Testis (tissue), 5 donors: ENCODE results near the gene PRDM9. TPM values are rescaled to one million over a fixed set of nuclear protein-coding genes. Genes with fewer than 3 reads are reported as not detected.

Experiments used
- DNase-seq: peaks from one replicate; pipeline ENCODE4 v3.0.0-alpha.2; 2019
- H3K27ac ChIP-seq, 2 donors: fragments of 200-600 bp; sonication (generic); one replicate each; pipeline ENCODE4 v1.5.1; 2019
- H3K27me3 ChIP-seq: fragments of 200-600 bp; sonication (generic); one replicate; pipeline ENCODE4 v1.5.1; 2019
- H3K36me3 ChIP-seq: fragments of 200-600 bp; sonication (generic); one replicate; pipeline ENCODE4 v1.5.1; 2017; ENCODE audit warnings: low read depth; ENCODE audit errors: missing control alignments
- H3K4me1 ChIP-seq: fragments of 200-600 bp; sonication (generic); one replicate; pipeline ENCODE4 v1.5.1; 2019
- H3K4me3 ChIP-seq, 2 donors: fragments of 200-600 bp; sonication (generic); one replicate each; pipeline ENCODE4 v1.5.1; 2017 to 2019
- H3K9me3 ChIP-seq: fragments of 200-600 bp; sonication (generic); one replicate; pipeline ENCODE4 v1.5.1; 2017
- POLR2A ChIP-seq: fragments of 450-650 bp; IDR thresholded peaks from one replicate; pipeline ENCODE4 v1.6.1; 2017; ENCODE audit warnings: antibody characterized with exemption, mild to moderate bottlenecking, moderate library complexity
- WGBS, 2 donors: methylation state at CpG; one replicate each; pipeline ENCODE4 v1.1.5; 2018; 5-methylcytosine and 5-hydroxymethylcytosine counted together
- intact Hi-C: fragments of 100-400 bp; cut with DNase I; formaldehyde crosslinking; loops from one replicate; pipeline ENCODE4 v1.15.1; 2023; ENCODE audit warnings: low total_unique reads
- long read RNA-seq, 2 donors: transcript quantifications; one replicate each; lab custom pipeline, GENCODE V29; 2026
- polyA plus RNA-seq: library from polyadenylated mRNA; stranded (reverse); fragments of 350-450 nt; fragmentation: Illumina TruSeq; extraction: RNeasy Lipid Tissue Mini Kit (QIAGEN cat#74804); gene quantifications from one replicate; pipeline ENCODE4 v1.2.3, GENCODE V29; 2014; ENCODE audit warnings: low read depth, low replicate concordance; ENCODE audit not compliant: insufficient read depth
- total RNA-seq, 2 donors: library from RNA; depleted of rRNA; stranded (reverse); fragments of >200 nt; gene quantifications; one replicate each; pipeline ENCODE4 v1.2.3, GENCODE V29; 2016
- TF ChIP-seq, protein P1 (sequence below), 3 experiments: fragments of 450-650 bp in 2 of 3; fragments of 200-600 bp in 1 of 3; sonication (generic) in 1 of 3; IDR thresholded peaks; one replicate each; pipeline ENCODE4 v1.5.1; 2016 to 2019; ENCODE audit warnings: antibody characterized with exemption in 3 of 3, mild to moderate bottlenecking in 2 of 3, moderate library complexity in 1 of 3

PRDM9 gene
- total RNA-seq (10 to 100 TPM in 1 of 2 donors, 1 to 10 TPM in 1; 4.4 to 10.2 TPM), polyA plus RNA-seq (6.8 TPM)
- long read RNA-seq, donor 1: 0 reads
- long read RNA-seq, donor 2: 0 reads

DNA sequence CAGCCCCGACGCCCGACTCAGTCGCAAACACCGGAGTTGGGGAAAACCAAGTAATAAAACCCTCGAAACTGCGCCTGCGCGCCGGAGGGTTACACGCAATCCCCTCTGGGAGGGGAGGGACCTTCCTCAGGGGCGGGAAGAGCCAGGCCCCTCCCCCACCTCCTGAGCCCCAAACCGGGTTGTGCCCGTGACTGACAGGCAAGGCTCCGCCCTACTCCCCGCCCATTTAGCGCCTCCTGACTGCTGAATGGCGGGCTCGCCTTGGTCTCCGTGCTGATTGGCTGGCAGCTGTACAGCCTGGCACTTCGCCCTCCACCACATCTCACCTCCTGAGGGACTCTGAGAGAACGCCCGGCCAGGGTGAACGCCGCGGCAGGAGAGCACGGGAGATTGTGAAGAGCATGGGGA is at the start of gene PRDM9:
PRDM9 (plus strand) TSS at position 332 of the 408 bp plus-strand sequence. CDS start 1,425 bp downstream, outside the sequence.
- Histone ChIP-seq H3K4me1 (no peaks in the 10 kb centered on the region), H3K27ac (no peak within 1 kb of the TSS), H3K36me3 (no peaks in the 10 kb centered on the region), H3K27me3 (no peaks in the 10 kb centered on the region), H3K9me3 (no peaks in the 10 kb centered on the region), H3K4me3 (peak within 1 kb of the TSS; percentile 21 to 43)
- intact Hi-C loops: no loop called here
- WGBS, 2 donors: 60 to 65% methylated on average over 21 to 27 of the region's 27 CpGs
- peak; percentile 86 for DNase-seq
- no peak for TF ChIP-seq POLR2A
- TF ChIP-seq, protein P1, sequence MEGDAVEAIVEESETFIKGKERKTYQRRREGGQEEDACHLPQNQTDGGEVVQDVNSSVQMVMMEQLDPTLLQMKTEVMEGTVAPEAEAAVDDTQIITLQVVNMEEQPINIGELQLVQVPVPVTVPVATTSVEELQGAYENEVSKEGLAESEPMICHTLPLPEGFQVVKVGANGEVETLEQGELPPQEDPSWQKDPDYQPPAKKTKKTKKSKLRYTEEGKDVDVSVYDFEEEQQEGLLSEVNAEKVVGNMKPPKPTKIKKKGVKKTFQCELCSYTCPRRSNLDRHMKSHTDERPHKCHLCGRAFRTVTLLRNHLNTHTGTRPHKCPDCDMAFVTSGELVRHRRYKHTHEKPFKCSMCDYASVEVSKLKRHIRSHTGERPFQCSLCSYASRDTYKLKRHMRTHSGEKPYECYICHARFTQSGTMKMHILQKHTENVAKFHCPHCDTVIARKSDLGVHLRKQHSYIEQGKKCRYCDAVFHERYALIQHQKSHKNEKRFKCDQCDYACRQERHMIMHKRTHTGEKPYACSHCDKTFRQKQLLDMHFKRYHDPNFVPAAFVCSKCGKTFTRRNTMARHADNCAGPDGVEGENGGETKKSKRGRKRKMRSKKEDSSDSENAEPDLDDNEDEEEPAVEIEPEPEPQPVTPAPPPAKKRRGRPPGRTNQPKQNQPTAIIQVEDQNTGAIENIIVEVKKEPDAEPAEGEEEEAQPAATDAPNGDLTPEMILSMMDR (IDR thresholded peaks at IDR 0.05): no peak

DNA sequence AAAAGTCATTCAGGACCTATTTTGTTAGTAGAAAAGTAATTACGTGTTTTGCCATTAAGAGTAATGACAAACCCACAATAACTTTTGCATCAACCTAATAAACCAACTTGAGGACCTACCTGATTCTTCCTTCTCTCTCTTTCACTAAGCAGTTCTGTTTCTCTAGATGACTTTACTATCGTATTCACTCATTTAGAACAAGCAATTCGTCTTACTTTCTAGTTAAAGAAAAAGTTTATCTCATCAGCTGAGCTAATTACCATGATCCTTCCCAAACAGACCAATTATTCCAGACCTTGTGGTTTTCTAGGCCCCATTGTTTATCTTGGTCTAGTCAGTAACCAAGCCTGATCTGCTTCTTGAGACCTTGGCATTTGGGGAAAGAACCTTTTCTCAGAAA is 49.6 kb upstream of the PRDM9 start:
- intact Hi-C loops: no loop called here
- no peak overlapping the region for H3K27ac ChIP-seq
- H3K9me3 ChIP-seq: no peaks in the 10 kb centered on the region
- 74% methylated on average over 3 of the region's 3 CpGs for WGBS, 2 donors
- H3K27me3 ChIP-seq: no peaks in the 10 kb centered on the region
- no peaks in the 10 kb centered on the region for H3K4me1 ChIP-seq
- TF ChIP-seq, protein P1 (IDR thresholded peaks at IDR 0.05): no peak
- TF ChIP-seq POLR2A: no peak
- no peaks in the 10 kb centered on the region for H3K36me3 ChIP-seq
- no peak overlapping the region for H3K4me3 ChIP-seq
- no peak for DNase-seq

DNA sequence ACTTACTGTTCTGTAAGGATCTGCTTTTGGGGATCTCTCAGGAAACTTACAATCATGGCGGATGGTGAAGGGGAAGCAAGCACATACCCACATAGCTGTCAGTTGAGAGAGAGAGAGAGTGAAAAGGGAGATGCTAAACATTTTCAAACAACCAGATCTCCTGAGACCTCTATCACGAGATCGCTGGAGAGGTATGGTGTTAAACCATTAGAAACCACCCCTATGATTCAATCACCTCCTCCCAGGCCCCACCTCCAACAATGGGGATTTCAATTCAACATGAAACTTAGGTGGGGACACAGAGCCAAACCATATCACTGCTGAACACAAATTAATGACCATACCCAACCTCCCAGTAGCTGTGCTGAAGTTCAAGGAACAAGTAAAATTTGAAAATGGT is 48.2 kb upstream of the PRDM9 start:
- intact Hi-C loops: no loop called here
- Histone ChIP-seq H3K27ac (no peak overlapping the region), H3K36me3 (no peaks in the 10 kb centered on the region), H3K27me3 (no peaks in the 10 kb centered on the region), H3K4me3 (no peak overlapping the region), H3K9me3 (no peaks in the 10 kb centered on the region), H3K4me1 (no peaks in the 10 kb centered on the region)
- no peak for DNase-seq
- WGBS, 2 donors: 93 to 97% methylated on average over 3 of the region's 3 CpGs
- TF ChIP-seq, protein P1 (IDR thresholded peaks at IDR 0.05): no peak
- TF ChIP-seq POLR2A: no peak

DNA sequence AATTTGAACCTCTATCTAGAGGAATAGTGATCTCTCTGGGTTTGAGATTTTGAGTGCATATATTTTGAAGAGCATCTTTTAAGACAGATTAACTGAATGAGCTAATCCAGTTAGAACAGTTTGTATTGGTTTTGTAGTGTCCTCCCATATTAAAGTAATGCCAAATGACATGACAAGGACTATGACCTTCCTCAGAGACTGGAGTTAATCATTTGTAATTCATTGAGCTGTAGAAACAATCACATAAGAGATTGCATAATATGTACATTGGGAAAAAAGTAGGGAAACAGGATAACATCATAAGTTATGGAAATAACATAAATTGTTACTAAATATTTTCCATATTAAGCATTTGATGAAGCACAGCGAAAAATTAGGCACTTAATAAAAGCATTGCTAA is 45.8 kb upstream of the PRDM9 start:
- no peaks in the 10 kb centered on the region for H3K36me3 ChIP-seq
- DNase-seq: no peak
- no peak for TF ChIP-seq POLR2A
- TF ChIP-seq, protein P1 (IDR thresholded peaks at IDR 0.05): no peak
- no peaks in the 10 kb centered on the region for H3K9me3 ChIP-seq
- WGBS, 2 donors: 68 to 93% methylated on average over 1 of the region's 1 CpG
- no peak overlapping the region for H3K4me3 ChIP-seq
- no peak overlapping the region for H3K27ac ChIP-seq
- intact Hi-C loops: no loop called here
- no peaks in the 10 kb centered on the region for H3K27me3 ChIP-seq
- no peaks in the 10 kb centered on the region for H3K4me1 ChIP-seq

DNA sequence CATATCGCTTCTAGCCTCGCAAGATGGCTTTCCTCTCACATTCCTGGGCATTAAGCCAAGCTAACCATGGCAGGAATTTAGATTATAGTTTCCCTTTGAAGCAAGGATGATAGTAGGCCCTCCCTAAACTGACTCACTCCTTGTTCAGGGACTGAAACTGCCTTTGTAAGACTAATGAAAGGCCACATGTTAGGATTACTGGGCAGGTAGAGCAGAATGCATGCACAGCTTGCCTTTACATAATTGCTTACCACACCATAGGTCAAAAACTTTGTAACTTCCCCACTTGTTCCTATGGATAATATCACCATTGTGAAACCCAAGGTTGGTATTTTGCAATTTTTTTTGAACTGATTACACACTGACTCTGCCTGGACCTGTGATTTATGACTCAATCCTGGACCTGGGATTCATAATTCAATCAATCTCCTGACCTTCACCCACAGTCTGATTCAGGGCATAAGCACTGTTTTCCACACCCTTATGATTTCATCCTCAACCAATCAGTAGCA is 41.0 kb upstream of the PRDM9 start:
- H3K4me3 ChIP-seq: no peak overlapping the region
- DNase-seq: peak; percentile 21
- H3K4me1 ChIP-seq: no peaks in the 10 kb centered on the region
- intact Hi-C loops: no loop called here
- H3K27ac ChIP-seq: no peak overlapping the region
- TF ChIP-seq, protein P1 (IDR thresholded peaks at IDR 0.05): no peak
- no peak for TF ChIP-seq POLR2A
- WGBS, 2 donors: 51 to 52% methylated on average over 2 of the region's 2 CpGs
- no peaks in the 10 kb centered on the region for H3K27me3 ChIP-seq
- H3K9me3 ChIP-seq: no peaks in the 10 kb centered on the region
- H3K36me3 ChIP-seq: no peaks in the 10 kb centered on the region
